Thyroid gland (tissue), 4 donors: Measurements from ENCODE around the gene MARK2.

Experiments
- CTCF ChIP-seq, 6 experiments: fragments of 200-600 bp in 3 of 6; fragments of 450-650 bp in 3 of 6; sonication (generic) in 3 of 6; IDR thresholded peaks; one replicate each; pipeline ENCODE4 v1.5.1; 2016 to 2019; ENCODE audit warnings: antibody characterized with exemption in 6 of 6, mild to moderate bottlenecking in 2 of 6, inconsistent platforms in 1 of 6, moderate library complexity in 1 of 6
- POLR2A ChIP-seq, 2 donors: fragments of 450-650 bp; IDR thresholded peaks; one replicate each; pipeline ENCODE4 v1.6.1; 2017; ENCODE audit warnings: antibody characterized with exemption in 2 of 2, mild to moderate bottlenecking in 2 of 2, moderate library complexity in 1 of 2

GRCh38 chr11:63896071-63896470 is 57.2 kb downstream of the MARK2 start:
- TF ChIP-seq CTCF (IDR thresholded peaks at IDR 0.05) (no peak), POLR2A (IDR thresholded peaks at IDR 0.05) (no peak)
